ENCODE data around the gene RNF126. TPM values are rescaled to one million over a fixed set of nuclear protein-coding genes. Genes with fewer than 3 reads are reported as not detected.

RNF126 gene
- total RNA-seq, 2 donors from 2014 or later, result 23.3 to 45.8 TPM

DNA sequence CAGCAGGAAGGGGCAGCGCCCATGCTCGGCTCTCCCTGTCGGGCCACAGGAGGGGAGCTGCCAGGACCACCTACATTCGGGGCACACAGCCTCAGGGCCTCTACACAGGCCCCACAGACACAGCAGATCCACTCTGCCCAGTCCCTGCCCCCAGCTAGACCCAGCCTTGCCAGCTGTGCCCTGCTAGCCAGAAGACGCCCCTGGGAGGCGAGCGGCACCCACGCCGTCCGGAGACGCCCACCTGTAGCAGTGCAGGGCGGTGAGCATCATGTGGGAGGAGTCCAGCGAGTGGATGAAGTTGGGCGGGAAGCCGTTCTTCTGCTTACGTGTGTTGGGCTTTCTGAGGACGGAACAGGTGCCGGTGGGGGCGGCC lies 44.8 kb downstream of the RNF126 start:
- Histone ChIP-seq H3K9me3 (no peaks in the 10 kb centered on the region), H3K36me3 (replicated peaks in 1 of 2; ENCODE audit: insufficient read depth in 1 of 2, low read depth in 2 of 2) (peaks cover 0 to 13% of the 10 kb centered on the region in 2 donors), H3K4me1 (no peaks in the 10 kb centered on the region), H3K27me3 (no peaks in the 10 kb centered on the region), H3K27ac (no peak overlapping the region), H3K4me3 (no peak overlapping the region)
- DNase-seq (no peak), ATAC-seq (no peak)
- TF ChIP-seq POLR2A (IDR thresholded peaks at IDR 0.05) (no peak), CTCF (IDR thresholded peaks at IDR 0.05) (no peak)
- WGBS, 2 donors, result 91% methylated on average over 8 to 19 of the region's 19 CpGs
- intact Hi-C loops (cut with DNase I), result no loop called here

- no peak for ATAC-seq
- no peak for DNase-seq
- WGBS, 2 donors, result 84 to 91% methylated on average over 12 to 19 of the region's 29 CpGs
- intact Hi-C loops (cut with DNase I), result no loop called here
- Histone ChIP-seq H3K4me3 (no peak overlapping the region), H3K9me3 (no peaks in the 10 kb centered on the region), H3K27me3 (no peaks in the 10 kb centered on the region), H3K4me1 (no peaks in the 10 kb centered on the region), H3K36me3 (replicated peaks in 1 of 2; ENCODE audit: insufficient read depth in 1 of 2, low read depth in 2 of 2) (peaks cover 0 to 13% of the 10 kb centered on the region in 2 donors), H3K27ac (no peak overlapping the region)
- TF ChIP-seq CTCF (IDR thresholded peaks at IDR 0.05), result no peak
- no peak for TF ChIP-seq POLR2A (IDR thresholded peaks at IDR 0.05)
Observed at GRCh38 chr19:617551-618246, 45.3 kb downstream of the RNF126 start.

DNA sequence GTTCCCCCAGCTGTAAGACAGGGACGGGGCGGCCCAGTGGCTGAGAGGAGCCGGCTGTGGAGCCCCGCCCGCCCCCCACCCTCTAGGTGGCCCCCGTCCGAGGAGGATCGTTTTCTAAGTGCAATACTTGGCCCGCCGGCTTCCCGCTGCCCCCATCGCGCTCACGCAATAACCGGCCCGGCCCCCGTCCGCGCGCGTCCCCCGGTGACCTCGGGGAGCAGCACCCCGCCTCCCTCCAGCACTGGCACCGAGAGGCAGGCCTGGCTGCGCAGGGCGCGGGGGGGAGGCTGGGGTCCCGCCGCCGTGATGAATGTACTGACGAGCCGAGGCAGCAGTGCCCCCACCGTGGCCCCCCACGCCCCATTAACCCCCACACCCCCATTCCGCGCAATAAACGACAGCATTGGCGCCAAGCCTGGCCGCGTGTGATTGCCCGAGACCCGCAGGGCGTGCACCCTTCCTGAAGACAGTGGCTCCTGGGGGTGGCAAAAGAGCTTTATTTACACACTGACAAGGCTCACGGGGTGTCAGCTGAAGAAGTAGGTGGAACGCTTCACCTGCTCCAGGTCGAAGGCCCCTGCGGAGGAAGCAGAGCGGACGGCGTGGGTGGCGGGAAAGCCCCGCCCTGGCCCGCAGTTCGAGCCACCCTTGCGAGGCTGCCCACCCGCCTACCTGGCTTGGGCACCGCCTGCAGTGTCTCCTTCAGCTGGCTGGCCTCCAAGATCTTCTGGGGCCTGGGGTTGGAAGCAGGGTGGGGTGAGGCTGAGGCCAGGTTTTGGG lies 46.1 kb downstream of the RNF126 start:
- Histone ChIP-seq H3K4me1 (no peaks in the 10 kb centered on the region), H3K27ac (no peak overlapping the region), H3K27me3 (no peaks in the 10 kb centered on the region), H3K9me3 (no peaks in the 10 kb centered on the region), H3K4me3 (no peak overlapping the region), H3K36me3 (replicated peaks in 1 of 2; ENCODE audit: insufficient read depth in 1 of 2, low read depth in 2 of 2) (peaks cover 0 to 12% of the 10 kb centered on the region in 2 donors)
- DNase-seq (no peak), ATAC-seq (no peak)
- WGBS, 2 donors, result 84 to 89% methylated on average over 29 to 42 of the region's 58 CpGs
- intact Hi-C loops (cut with DNase I), result no loop called here
- no peak for TF ChIP-seq CTCF (IDR thresholded peaks at IDR 0.05)
- TF ChIP-seq POLR2A (IDR thresholded peaks at IDR 0.05), result no peak

DNA sequence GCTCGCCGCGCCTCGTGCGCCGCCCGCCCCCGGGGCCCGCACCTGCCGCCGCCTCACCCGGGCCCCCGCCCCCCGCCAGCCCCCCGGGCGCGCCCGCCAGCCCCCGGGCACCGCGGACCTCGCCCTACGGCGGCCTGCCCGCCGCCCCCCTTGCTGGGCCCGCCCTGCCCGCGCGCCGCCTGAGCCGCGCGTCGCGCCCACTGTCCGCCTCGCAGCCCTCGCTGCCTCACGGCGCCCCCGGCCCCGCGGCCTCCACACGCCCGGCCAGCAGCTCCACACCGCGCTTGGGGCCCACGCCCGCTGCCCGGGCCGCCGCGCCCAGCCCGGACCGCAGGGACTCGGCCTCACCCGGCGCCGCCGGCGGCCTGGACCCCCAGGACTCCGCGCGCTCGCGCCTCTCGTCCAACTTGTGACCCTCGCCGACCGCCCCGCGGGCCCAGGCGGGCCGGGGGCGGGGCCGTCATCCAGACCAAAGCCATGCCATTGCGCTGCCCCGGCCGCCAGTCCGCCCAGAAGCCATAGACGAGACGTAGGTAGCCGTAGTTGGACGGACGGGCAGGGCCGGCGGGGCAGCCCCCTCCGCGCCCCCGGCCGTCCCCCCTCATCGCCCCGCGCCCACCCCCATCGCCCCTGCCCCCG lies 46.8 kb downstream of the RNF126 start:
- Histone ChIP-seq H3K4me3 (no peak overlapping the region), H3K36me3 (replicated peaks in 1 of 2; ENCODE audit: insufficient read depth in 1 of 2, low read depth in 2 of 2) (peaks cover 0 to 8% of the 10 kb centered on the region in 2 donors), H3K27ac (no peak overlapping the region), H3K9me3 (no peaks in the 10 kb centered on the region), H3K27me3 (no peaks in the 10 kb centered on the region), H3K4me1 (no peaks in the 10 kb centered on the region)
- ATAC-seq (peak; percentile 6), DNase-seq (no peak)
- intact Hi-C loops (cut with DNase I), result no loop called here
- no peak for TF ChIP-seq POLR2A (IDR thresholded peaks at IDR 0.05)
- TF ChIP-seq CTCF (IDR thresholded peaks at IDR 0.05), result no peak
- WGBS, 2 donors, result 21% methylated on average over 39 of the region's 97 CpGs; no CpG with 5 or more reads in 1 of the 2 donors

Measured in body of pancreas (tissue), 4 donors.